HepG2 (cell line): ENCODE results near the gene ZFR. TPM values are rescaled to one million over a fixed set of nuclear protein-coding genes. Genes with fewer than 3 reads are reported as not detected.

Experiments used
- ATAC-seq: fragments of 200-7000 bp; cut with Tn5 transposase; 3 replicates; pipeline ENCODE4 v1.9.1; 2020; ENCODE audit warnings: mild to moderate bottlenecking, moderate library complexity
- BruUV-seq: library from RNA; stranded (reverse); fragments of 400-500 nt; replicated peaks from 2 replicates; lab custom pipeline; 2021; lab: Mats Ljungman, UMichigan
- CTCF ChIA-PET: fragments of 300-600 bp; formaldehyde crosslinking; extraction: SDS; loops from one replicate; lab custom pipeline; 2021; ENCODE audit warnings: low total read pairs, inconsistent platforms, low intra/inter-chr PET ratio; lab: Yijun Ruan, JAX
- POLR2A ChIA-PET: fragments of 350-600 bp; sonication (Branson Sonifier 250); formaldehyde crosslinking; loops from one replicate; lab custom pipeline; 2020; ENCODE audit warnings: antibody characterized with exemption, inconsistent platforms; lab: Yijun Ruan, JAX
- DNase-seq: peaks from one replicate; pipeline ENCODE4 v3.0.0-alpha.2; 2015; ENCODE audit warnings: low spot score
- FAIRE-seq: peaks from 3 replicates; lab custom pipeline; 2011; peaks lifted over from hg19 to GRCh38; lab: Jason Lieb, UNC
- H2AFZ ChIP-seq: one replicate; pipeline ENCODE4 v1.6.1; 2011; ENCODE audit warnings: low read length, inconsistent platforms
- H3K27ac ChIP-seq: fragments of 300-600 bp; 3 replicates; pipeline ENCODE4 v1.8.0; 2011; ENCODE audit warnings: mixed run types, mild to moderate bottlenecking, mixed read lengths, low read length, inconsistent platforms; ENCODE audit not compliant: insufficient read depth; ENCODE audit errors: extremely low read length
- H3K27me3 ChIP-seq, 2 experiments: fragments of 200-600 bp in 1 of 2; 2 replicates in 1 of 2; 3 replicates in 1 of 2; pipeline versions ENCODE4 v1.6.0 to v1.8.0; 2011; ENCODE audit warnings: low read length in 2 of 2, mild to moderate bottlenecking in 2 of 2, moderate library complexity in 2 of 2, inconsistent platforms in 1 of 2; ENCODE audit not compliant: insufficient read depth in 2 of 2, control insufficient read depth in 1 of 2
- H3K36me3 ChIP-seq, 2 experiments: fragments of 200-600 bp in 1 of 2; replicated peaks in 1 of 2; 2 replicates in 1 of 2; 3 replicates in 1 of 2; pipeline versions ENCODE4 v1.5.1 to v1.8.0; 2011; ENCODE audit warnings: low read length in 2 of 2, inconsistent platforms in 1 of 2; ENCODE audit not compliant: insufficient read depth in 2 of 2, control insufficient read depth in 1 of 2
- H3K4me1 ChIP-seq: 2 replicates; pipeline ENCODE4 v1.5.1; 2012; ENCODE audit warnings: low read length, inconsistent platforms; ENCODE audit not compliant: insufficient read depth
- H3K4me2 ChIP-seq: 2 replicates; pipeline ENCODE4 v1.6.0; 2011; ENCODE audit warnings: low read depth, low read length, inconsistent platforms
- H3K4me3 ChIP-seq, 3 experiments: fragments of 200-600 bp in 1 of 3; sonication (generic), shearing (Covaris generic) in 1 of 3; replicated peaks in 1 of 3; 2 replicates each; pipeline ENCODE4 v1.5.1; 2011 to 2016; ENCODE audit warnings: low read length in 3 of 3, inconsistent platforms in 2 of 3, low read depth in 2 of 3, mild to moderate bottlenecking in 2 of 3, control low read depth in 1 of 3, mixed read lengths in 1 of 3; ENCODE audit not compliant: insufficient read depth in 1 of 3
- H3K79me2 ChIP-seq: one replicate; pipeline ENCODE4 v1.6.1; 2011; ENCODE audit warnings: low read length, inconsistent platforms; ENCODE audit not compliant: insufficient read depth
- H3K9ac ChIP-seq: 2 replicates; pipeline ENCODE4 v1.6.0; 2011; ENCODE audit warnings: mild to moderate bottlenecking, low read depth, low read length, inconsistent platforms; ENCODE audit not compliant: insufficient read depth
- H3K9me3 ChIP-seq: 2 replicates; pipeline ENCODE4 v1.5.1; 2012; ENCODE audit warnings: mild to moderate bottlenecking, low read length
- H4K20me1 ChIP-seq: 2 replicates; pipeline ENCODE4 v1.6.0; 2011; ENCODE audit warnings: inconsistent platforms, mild to moderate bottlenecking, low read length, moderate library complexity; ENCODE audit not compliant: insufficient read depth
- HIC2 ChIP-seq: sonication (generic); formaldehyde crosslinking; IDR thresholded peaks from 2 replicates; pipeline ENCODE4 v1.9.0; 2022; ENCODE audit warnings: low read depth, missing genetic modification reagents
- MAFK ChIP-seq, 2 experiments: IDR thresholded peaks in 1 of 2; conservative IDR thresholded peaks in 1 of 2; 2 replicates each; pipeline ENCODE4 v1.6.1; 2011; ENCODE audit warnings: improper control_type of control experiment in 2 of 2, low read length in 2 of 2
- MATR3 ChIP-seq: sonication (generic); formaldehyde crosslinking; IDR thresholded peaks from 2 replicates; pipeline ENCODE4 v1.4.0; 2020; ENCODE audit warnings: missing genetic modification reagents
- MIER3 ChIP-seq: IDR thresholded peaks from 2 replicates; pipeline ENCODE4 v1.6.1; 2016; ENCODE audit warnings: missing compliant biosample characterization, borderline replicate concordance
- PBX2 ChIP-seq: IDR thresholded peaks from 2 replicates; pipeline ENCODE4 v1.6.1; 2016; ENCODE audit warnings: control low read depth
- SETDB1 ChIP-seq: sonication (generic); formaldehyde crosslinking; IDR thresholded peaks from 2 replicates; pipeline ENCODE4 v1.5.1; 2020; ENCODE audit warnings: missing genetic modification reagents, mild to moderate bottlenecking, borderline replicate concordance
- SIN3A ChIP-seq: IDR thresholded peaks from 2 replicates; pipeline ENCODE4 v1.6.1; 2011; ENCODE audit warnings: low read depth, mild to moderate bottlenecking, control low read depth, low read length, borderline replicate concordance
- SRF ChIP-seq: IDR thresholded peaks from 2 replicates; pipeline ENCODE4 v1.6.1; 2011; ENCODE audit warnings: mild to moderate bottlenecking, low read depth, low read length, moderate library complexity
- THYN1 ChIP-seq: sonication (generic); formaldehyde crosslinking; IDR thresholded peaks from 2 replicates; pipeline ENCODE4 v1.8.1; 2023; ENCODE audit warnings: low read depth, mild to moderate bottlenecking, moderate library complexity, missing genetic modification reagents, borderline replicate concordance
- TIGD3 ChIP-seq: sonication (generic); formaldehyde crosslinking; IDR thresholded peaks from 2 replicates; pipeline ENCODE4 v1.5.1; 2020; ENCODE audit warnings: mild to moderate bottlenecking, missing genetic modification reagents, borderline replicate concordance
- ZNF589 ChIP-seq: sonication (generic); formaldehyde crosslinking; conservative IDR thresholded peaks from 2 replicates; pipeline ENCODE4 v1.8.0; 2022; ENCODE audit warnings: mild to moderate bottlenecking, moderate library complexity, missing genetic modification reagents
- ZNF883 ChIP-seq: sonication (generic); formaldehyde crosslinking; IDR thresholded peaks from 2 replicates; pipeline ENCODE4 v1.5.1; 2020; ENCODE audit warnings: mild to moderate bottlenecking, missing genetic modification reagents; ENCODE audit errors: not compliant biosample characterization
- WGBS: methylation state at CpG from one replicate; pipeline ENCODE4 v1.1.6; 2017; ENCODE audit warnings: low lambda C conversion rate; 5-methylcytosine and 5-hydroxymethylcytosine counted together
- in situ Hi-C: cut with HindIII; loops from 2 replicates; pipeline ENCODE4 v1.10.0; 2017; ENCODE audit warnings: low pct_unique_long_range_greater_than_20kb; ENCODE audit not compliant: extremely low pct_ligation_motif_present
- intact Hi-C: fragments of 100-400 bp; cut with micrococcal nuclease; formaldehyde crosslinking; loops from one replicate; pipeline ENCODE4 v1.10.0; 2022; ENCODE audit not compliant: unreplicated experiment
- polyA plus RNA-seq, 8 experiments: library from polyadenylated mRNA; depleted of rRNA in 3 of 8; stranded (reverse) in 7 of 8; unstranded in 1 of 8; fragments of >200 nt; fragmentation: Illumina TruSeq in 4 of 8; extraction: Trizol in 4 of 8; gene quantifications; 2 replicates each; pipeline versions ENCODE4 v1.2.1 to v1.2.3, GENCODE V29; 2011 to 2016; ENCODE audit warnings: low read depth in 4 of 8, missing spikeins in 1 of 8, mixed read lengths in 1 of 8; ENCODE audit not compliant: insufficient read depth in 1 of 8
- total RNA-seq, 5 experiments: library from RNA; depleted of rRNA; stranded (reverse); fragments of >200 nt; fragmentation: Illumina TruSeq; extraction: Trizol; gene quantifications; 2 replicates each; pipeline ENCODE4 v1.2.3, GENCODE V29; 2016; ENCODE audit warnings: low read depth in 1 of 5
- TF ChIP-seq, protein P1 (sequence below): sonication (generic); formaldehyde crosslinking; IDR thresholded peaks from 2 replicates; pipeline ENCODE4 v1.5.0; 2020; ENCODE audit warnings: missing genetic modification reagents, mild to moderate bottlenecking, borderline replicate concordance

ZFR gene
- total and polyA plus RNA-seq, 2 of the 13 experiments (the other 11 are each of a cell fraction or from before 2014, with no cell fraction given): 89.0 to 92.8 TPM

- Histone ChIP-seq H3K9ac (no peak overlapping the region), H3K27ac (no peak overlapping the region), H3K79me2 (no peaks in the 10 kb centered on the region), H3K36me3 (peaks cover 16 to 88% of the 10 kb centered on the region in 2 experiments), H3K4me1 (peaks cover 26% of the 10 kb centered on the region), H4K20me1 (no peaks in the 10 kb centered on the region), H2AFZ (no peak overlapping the region), H3K4me3 (no peak overlapping the region), H3K9me3 (no peaks in the 10 kb centered on the region), H3K4me2 (no peak overlapping the region), H3K27me3 (no peaks in the 10 kb centered on the region)
- intact Hi-C loops (no loop called here), in situ Hi-C loops (no loop called here)
- POLR2A ChIA-PET: no interaction called here
- BruUV-seq: no TSS peak
- ATAC-seq: no peak
- TF ChIP-seq MAFK (conservative IDR thresholded peaks at IDR 0.05 in 1 of 2, IDR thresholded peaks at IDR 0.05 in 1 of 2; ENCODE audit: low read length in 2 of 2) (0 out of 4 replicates have a peak, but pooled peaks of 1 of the 2 experiments have one; percentile 9), ZNF589 (CRISPR knock-in tag) (no peak)
- DNase-seq: no peak
- CTCF ChIA-PET: no interaction called here
- no peak for FAIRE-seq
These were observed 56.7 kb downstream of the ZFR start for GRCh38 chr5:32387841-32388240.

GRCh38 chr5:32387211-32387610 lies 57.3 kb downstream of the ZFR start:
- H4K20me1 ChIP-seq: no peaks in the 10 kb centered on the region
- TF ChIP-seq ZNF883 (CRISPR knock-in tag): no peak
- no peak for TF ChIP-seq SRF
- no peak for TF ChIP-seq SETDB1 (CRISPR knock-in tag)
- TF ChIP-seq PBX2 (CRISPR knock-in tag): no peak
- TF ChIP-seq MIER3 (CRISPR knock-in tag): no peak
- no peak for TF ChIP-seq SIN3A
- no peak for TF ChIP-seq MATR3 (CRISPR knock-in tag)
- TF ChIP-seq TIGD3: no peak
- TF ChIP-seq, protein P1, sequence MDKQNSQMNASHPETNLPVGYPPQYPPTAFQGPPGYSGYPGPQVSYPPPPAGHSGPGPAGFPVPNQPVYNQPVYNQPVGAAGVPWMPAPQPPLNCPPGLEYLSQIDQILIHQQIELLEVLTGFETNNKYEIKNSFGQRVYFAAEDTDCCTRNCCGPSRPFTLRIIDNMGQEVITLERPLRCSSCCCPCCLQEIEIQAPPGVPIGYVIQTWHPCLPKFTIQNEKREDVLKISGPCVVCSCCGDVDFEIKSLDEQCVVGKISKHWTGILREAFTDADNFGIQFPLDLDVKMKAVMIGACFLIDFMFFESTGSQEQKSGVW (CRISPR knock-in tag): no peak
- TF ChIP-seq THYN1 (CRISPR knock-in tag): no peak
- no peak for TF ChIP-seq HIC2 (CRISPR knock-in tag)

More at GRCh38 chr5:32387211-32387610, 57.3 kb downstream of the ZFR start:
- no TSS peak for BruUV-seq
- peaks cover 20% of the 10 kb centered on the region for H3K4me1 ChIP-seq
- FAIRE-seq (no peak), ATAC-seq (no peak), DNase-seq (no peak)
- H3K36me3 ChIP-seq: peaks cover 15 to 90% of the 10 kb centered on the region in 2 experiments
- CTCF ChIA-PET: no interaction called here
- no peak overlapping the region for H3K9ac ChIP-seq
- no peak overlapping the region for H3K4me3 ChIP-seq
- H3K79me2 ChIP-seq: no peaks in the 10 kb centered on the region
- H3K27ac ChIP-seq: no peak overlapping the region
- POLR2A ChIA-PET: no interaction called here
- in situ Hi-C loops: no loop called here
- H3K27me3 ChIP-seq: no peaks in the 10 kb centered on the region
- no peak overlapping the region for H3K4me2 ChIP-seq
- intact Hi-C loops: no loop called here
- no peak overlapping the region for H2AFZ ChIP-seq
- no peaks in the 10 kb centered on the region for H3K9me3 ChIP-seq
- WGBS: 96% methylated on average over 3 of the region's 3 CpGs
